ENCODE results near the gene TSPEAR.

Gene TSPEAR

DNA sequence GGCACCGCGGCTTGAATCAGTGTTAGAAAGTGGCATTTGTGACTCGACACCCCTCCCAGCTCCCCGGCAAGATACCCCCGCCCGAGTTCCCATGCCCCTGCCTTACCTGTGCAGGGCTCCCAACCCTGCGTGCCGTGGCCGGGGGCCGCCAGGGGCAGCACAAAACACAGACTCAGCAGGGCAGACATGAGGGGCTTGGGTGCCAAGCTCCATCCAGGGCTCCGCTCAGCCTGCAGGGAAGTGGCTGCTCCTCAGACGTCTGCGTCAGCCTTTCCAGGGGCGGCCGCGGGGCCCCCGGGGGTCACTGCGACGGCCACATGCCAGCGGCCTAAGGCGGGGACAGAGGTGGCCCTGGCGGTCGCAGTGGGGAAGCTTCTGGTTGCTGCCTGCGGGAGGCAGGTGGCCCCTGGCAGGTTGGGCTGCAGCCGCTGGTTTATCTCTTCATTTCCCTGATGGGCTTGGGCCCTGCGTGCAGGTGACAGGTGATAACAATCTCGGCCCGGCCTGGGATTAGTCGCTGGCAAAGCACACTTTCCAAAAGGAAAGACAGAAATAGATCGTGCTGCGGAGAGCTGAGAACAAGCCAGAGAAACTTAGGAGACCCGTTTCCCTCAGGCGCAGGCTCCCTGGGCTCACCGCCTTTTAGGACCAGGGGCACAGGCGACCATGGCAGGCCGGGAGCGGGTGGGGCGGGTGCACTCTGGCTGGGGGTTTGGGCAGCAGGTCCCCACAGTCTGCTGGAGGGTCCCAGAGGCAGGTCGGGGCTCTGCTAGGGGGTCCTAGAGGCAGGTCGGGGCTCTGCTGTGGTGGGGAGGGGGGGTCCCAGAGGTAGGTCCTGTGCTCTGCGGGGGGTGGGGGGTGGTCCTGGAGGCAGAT, at the start of gene TSPEAR:
Gene TSPEAR (minus strand): TSS at position 246 of the 876 bp plus-strand sequence. CDS start 58 bp downstream, at position 188.
- no peak within 1 kb of the TSS for H3K4me3 ChIP-seq (ENCODE audit: low read length)
- H4K20me1 ChIP-seq (ENCODE audit: control insufficient read depth, insufficient read depth, low read depth, low read length) = no peaks in the 10 kb centered on the region
- no peaks in the 10 kb centered on the region for H3K4me1 ChIP-seq (ENCODE audit: control insufficient read depth, low read length)
- no peaks in the 10 kb centered on the region for H3K79me2 ChIP-seq (ENCODE audit: control insufficient read depth, low read length)
- H3K9me2 ChIP-seq (replicated peaks; ENCODE audit: control insufficient read depth, low read length) = no peaks in the 10 kb centered on the region
- H3K27ac ChIP-seq (ENCODE audit: low read depth, low read length) = no peak within 1 kb of the TSS
- no peak within 1 kb of the TSS for H3K4me2 ChIP-seq (ENCODE audit: low read length)
- H3K9me3 ChIP-seq (ENCODE audit: control insufficient read depth, insufficient read depth, low read length) = no peaks in the 10 kb centered on the region
- peaks cover 30% of the 10 kb centered on the region for H3K27me3 ChIP-seq (ENCODE audit: control insufficient read depth, low read length)
- TF ChIP-seq, protein P1, sequence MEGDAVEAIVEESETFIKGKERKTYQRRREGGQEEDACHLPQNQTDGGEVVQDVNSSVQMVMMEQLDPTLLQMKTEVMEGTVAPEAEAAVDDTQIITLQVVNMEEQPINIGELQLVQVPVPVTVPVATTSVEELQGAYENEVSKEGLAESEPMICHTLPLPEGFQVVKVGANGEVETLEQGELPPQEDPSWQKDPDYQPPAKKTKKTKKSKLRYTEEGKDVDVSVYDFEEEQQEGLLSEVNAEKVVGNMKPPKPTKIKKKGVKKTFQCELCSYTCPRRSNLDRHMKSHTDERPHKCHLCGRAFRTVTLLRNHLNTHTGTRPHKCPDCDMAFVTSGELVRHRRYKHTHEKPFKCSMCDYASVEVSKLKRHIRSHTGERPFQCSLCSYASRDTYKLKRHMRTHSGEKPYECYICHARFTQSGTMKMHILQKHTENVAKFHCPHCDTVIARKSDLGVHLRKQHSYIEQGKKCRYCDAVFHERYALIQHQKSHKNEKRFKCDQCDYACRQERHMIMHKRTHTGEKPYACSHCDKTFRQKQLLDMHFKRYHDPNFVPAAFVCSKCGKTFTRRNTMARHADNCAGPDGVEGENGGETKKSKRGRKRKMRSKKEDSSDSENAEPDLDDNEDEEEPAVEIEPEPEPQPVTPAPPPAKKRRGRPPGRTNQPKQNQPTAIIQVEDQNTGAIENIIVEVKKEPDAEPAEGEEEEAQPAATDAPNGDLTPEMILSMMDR (IDR thresholded peaks at IDR 0.05; ENCODE audit: low read depth, low read length, poor library complexity, severe bottlenecking) = no peak
- TF ChIP-seq EZH2phosphoT487 (IDR thresholded peaks at IDR 0.05; ENCODE audit: borderline replicate concordance, low read length) = no peak
- H3K36me3 ChIP-seq (ENCODE audit: control insufficient read depth, low read length) = no peaks in the 10 kb centered on the region
- H3F3A ChIP-seq (ENCODE audit: control insufficient read depth, insufficient read depth) = no peaks in the 10 kb centered on the region

DNA sequence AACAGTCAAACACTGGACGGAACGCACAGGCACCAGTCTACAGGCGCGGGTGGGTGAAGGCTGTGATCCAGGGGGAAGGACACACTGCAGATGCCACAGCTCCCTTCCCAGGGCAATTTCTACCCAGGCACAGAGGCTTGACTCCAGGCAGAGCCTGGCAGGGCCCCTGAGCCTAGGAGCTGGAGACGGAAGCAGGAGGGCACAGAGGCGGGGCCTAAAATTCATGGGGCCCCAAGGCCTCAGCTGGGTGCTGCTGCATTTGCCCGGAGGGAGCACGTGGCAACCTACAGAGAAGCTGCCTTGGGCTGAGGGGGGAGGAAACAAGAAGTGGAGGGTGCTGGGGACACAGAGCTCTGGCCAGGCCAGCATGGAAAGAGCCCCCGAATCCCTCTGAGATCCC, 49.0 kb upstream of the TSPEAR start:
- Histone ChIP-seq H3K4me1 (ENCODE audit: control insufficient read depth, low read length) (no peaks in the 10 kb centered on the region), H3K9me2 (replicated peaks; ENCODE audit: control insufficient read depth, low read length) (no peaks in the 10 kb centered on the region), H3K4me2 (ENCODE audit: low read length) (no peak overlapping the region), H3K9me3 (ENCODE audit: control insufficient read depth, insufficient read depth, low read length) (no peaks in the 10 kb centered on the region), H3F3A (ENCODE audit: control insufficient read depth, insufficient read depth) (no peaks in the 10 kb centered on the region), H3K27me3 (ENCODE audit: control insufficient read depth, low read length) (no peaks in the 10 kb centered on the region), H3K79me2 (ENCODE audit: control insufficient read depth, low read length) (no peaks in the 10 kb centered on the region), H3K4me3 (ENCODE audit: low read length) (no peak overlapping the region), H3K36me3 (ENCODE audit: control insufficient read depth, low read length) (no peaks in the 10 kb centered on the region), H4K20me1 (ENCODE audit: control insufficient read depth, insufficient read depth, low read depth, low read length) (no peaks in the 10 kb centered on the region), H3K27ac (ENCODE audit: low read depth, low read length) (no peak overlapping the region)
- TF ChIP-seq, protein P1 (IDR thresholded peaks at IDR 0.05; ENCODE audit: low read depth, low read length, poor library complexity, severe bottlenecking) = no peak
- TF ChIP-seq EZH2phosphoT487 (IDR thresholded peaks at IDR 0.05; ENCODE audit: borderline replicate concordance, low read length) = no peak

DNA sequence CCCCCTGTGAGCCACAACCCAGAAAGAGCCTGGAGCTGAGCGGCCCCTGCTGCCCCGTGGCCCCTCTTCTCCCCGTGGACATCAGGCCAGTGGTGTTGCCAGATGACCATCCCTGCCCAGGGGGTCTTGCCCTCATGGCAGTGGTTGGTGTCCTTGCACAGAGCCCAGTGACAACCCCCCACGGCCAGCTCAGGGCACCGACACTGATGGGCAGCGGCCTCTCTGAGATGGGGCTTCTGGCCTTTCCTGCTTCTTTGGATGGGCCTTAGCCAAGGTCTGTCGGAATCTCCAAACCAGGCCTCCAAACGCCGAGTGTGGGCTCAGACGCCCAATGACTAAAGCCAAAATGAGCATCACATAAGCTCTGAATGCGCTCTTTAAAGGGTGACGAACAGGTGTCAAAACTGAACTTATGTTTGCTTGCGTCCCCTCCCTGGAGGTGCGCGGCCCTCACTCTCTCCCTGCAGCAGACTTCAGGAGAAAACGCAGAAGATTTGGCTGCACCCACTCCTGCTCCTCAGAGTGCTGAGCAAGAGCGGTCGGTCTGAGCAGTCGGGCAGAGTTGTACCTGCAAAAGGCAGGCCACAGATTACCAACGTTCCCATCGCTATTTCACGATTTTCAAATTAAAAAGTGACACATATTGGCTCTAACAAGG, 48.4 kb upstream of the TSPEAR start:
- no peaks in the 10 kb centered on the region for H3K9me2 ChIP-seq (replicated peaks; ENCODE audit: control insufficient read depth, low read length)
- no peak overlapping the region for H3K4me3 ChIP-seq (ENCODE audit: low read length)
- no peaks in the 10 kb centered on the region for H3K36me3 ChIP-seq (ENCODE audit: control insufficient read depth, low read length)
- H4K20me1 ChIP-seq (ENCODE audit: control insufficient read depth, insufficient read depth, low read depth, low read length) = no peaks in the 10 kb centered on the region
- TF ChIP-seq, protein P1 (IDR thresholded peaks at IDR 0.05; ENCODE audit: low read depth, low read length, poor library complexity, severe bottlenecking) = no peak
- no peak for TF ChIP-seq EZH2phosphoT487 (IDR thresholded peaks at IDR 0.05; ENCODE audit: borderline replicate concordance, low read length)
- H3K4me2 ChIP-seq (ENCODE audit: low read length) = no peak overlapping the region
- H3F3A ChIP-seq (ENCODE audit: control insufficient read depth, insufficient read depth) = no peaks in the 10 kb centered on the region
- H3K79me2 ChIP-seq (ENCODE audit: control insufficient read depth, low read length) = no peaks in the 10 kb centered on the region
- H3K9me3 ChIP-seq (ENCODE audit: control insufficient read depth, insufficient read depth, low read length) = no peaks in the 10 kb centered on the region
- no peaks in the 10 kb centered on the region for H3K4me1 ChIP-seq (ENCODE audit: control insufficient read depth, low read length)
- H3K27me3 ChIP-seq (ENCODE audit: control insufficient read depth, low read length) = no peaks in the 10 kb centered on the region
- no peak overlapping the region for H3K27ac ChIP-seq (ENCODE audit: low read depth, low read length)

All from DOHH2 (cell line).